Esophagus (tissue), 2 donors: ENCODE data around the gene REV1. TPM values are rescaled to one million over a fixed set of nuclear protein-coding genes. Genes with fewer than 3 reads are reported as not detected.
A peak's percentile ranks its signal among the peaks of the same experiment; 100 is the strongest.

Source experiments
- H3K27ac ChIP-seq, 2 donors: one replicate each; pipeline ENCODE4 v1.5.1; 2013; ENCODE audit warnings: low read depth in 2 of 2, mild to moderate bottlenecking in 2 of 2, inconsistent platforms in 1 of 2, low read length in 1 of 2, moderate library complexity in 1 of 2
- H3K27me3 ChIP-seq, 2 donors: one replicate each; pipeline ENCODE4 v1.6.1; 2013; ENCODE audit warnings: low read length in 2 of 2, control low read depth in 1 of 2, mild to moderate bottlenecking in 1 of 2; ENCODE audit not compliant: insufficient read depth in 2 of 2, control insufficient read depth in 1 of 2
- H3K36me3 ChIP-seq, 2 donors: one replicate each; pipeline ENCODE4 v1.6.1; 2013; ENCODE audit warnings: low read length in 1 of 2; ENCODE audit not compliant: control insufficient read depth in 2 of 2, insufficient read depth in 2 of 2
- H3K4me1 ChIP-seq, 2 donors: one replicate each; pipeline ENCODE4 v1.6.1; 2013; ENCODE audit warnings: low read length in 1 of 2; ENCODE audit not compliant: control insufficient read depth in 2 of 2, insufficient read depth in 2 of 2
- H3K4me3 ChIP-seq, 2 donors: one replicate each; pipeline ENCODE4 v1.5.1; 2013; ENCODE audit warnings: low read length in 2 of 2, mild to moderate bottlenecking in 2 of 2, low read depth in 1 of 2, moderate library complexity in 1 of 2
- H3K9me3 ChIP-seq, 2 donors: one replicate each; pipeline ENCODE4 v1.6.1; 2013; ENCODE audit warnings: mild to moderate bottlenecking in 2 of 2, low read depth in 1 of 2, low read length in 1 of 2, moderate library complexity in 1 of 2; ENCODE audit not compliant: control insufficient read depth in 2 of 2, insufficient read depth in 1 of 2
- WGBS, 2 donors: extraction: QIAGEN DNeasy Blood & Tissue Kit; methylation state at CpG; one replicate each; pipeline ENCODE4 v1.1.7; 2013; 5-methylcytosine and 5-hydroxymethylcytosine counted together
- polyA plus RNA-seq, 2 donors: library from polyadenylated mRNA; stranded (reverse); fragments of 200-250 nt; gene quantifications; one replicate each; pipeline ENCODE4 v1.2.3, GENCODE V29; 2013
- donor health status: healthy with polysubstance abuse.
- donor health status: Bipolar disorder and iron deficiency.

The REV1 gene
- 10 to 100 TPM; 16.2 to 20.3 TPM for polyA plus RNA-seq

DNA sequence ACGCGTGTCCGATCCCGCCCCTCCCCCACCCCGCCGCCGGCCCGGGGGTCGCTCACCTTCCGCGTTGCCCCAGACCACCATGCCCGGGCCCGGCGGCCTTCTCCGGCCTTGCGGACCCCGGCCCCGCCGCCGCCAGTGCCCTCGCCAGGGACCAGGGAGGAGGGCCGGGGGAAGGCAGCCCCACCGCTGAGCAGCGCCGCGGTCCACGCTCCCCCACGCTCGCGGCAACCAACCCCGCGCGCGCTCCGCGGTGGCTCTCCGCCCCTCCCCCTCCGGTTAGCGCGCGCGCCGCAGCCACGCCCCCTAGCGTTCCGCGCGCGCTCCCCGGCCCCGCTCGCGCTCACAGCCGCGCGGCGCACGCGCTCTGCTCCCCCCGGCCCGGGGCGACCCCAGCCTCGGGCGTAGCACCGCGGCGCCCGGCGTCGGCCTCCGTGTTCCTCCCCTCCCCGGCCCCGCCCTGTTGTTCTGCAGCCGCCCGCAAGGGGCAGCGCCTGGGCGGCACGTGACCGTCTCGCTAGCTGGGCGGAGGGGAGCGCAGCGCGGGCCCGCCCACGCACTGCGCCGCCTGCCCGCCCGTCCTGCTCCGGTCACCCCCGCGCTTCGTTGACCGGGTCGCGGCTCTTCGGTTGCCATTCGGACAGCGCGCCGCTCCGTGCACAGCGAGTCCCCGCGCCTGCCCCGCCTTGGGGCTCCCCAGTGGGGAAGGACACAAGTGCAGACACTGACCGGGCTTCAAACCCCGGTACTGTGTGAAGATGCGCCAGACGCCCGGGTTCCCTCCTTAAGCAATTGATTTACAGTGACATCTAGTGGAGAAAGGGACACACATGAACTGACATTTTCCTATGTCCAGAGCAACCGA lies at the start of gene REV1:
Gene REV1 (minus strand): TSS at position 257 of the 862 bp plus-strand sequence. CDS start 25,042 bp downstream, outside the sequence.
- Histone ChIP-seq H3K27ac (peak within 1 kb of the TSS; percentile 97 to 98), H3K9me3 (no peaks in the 10 kb centered on the region), H3K36me3 (no peaks in the 10 kb centered on the region), H3K4me1 (peaks cover 0 to 3% of the 10 kb centered on the region in 2 donors), H3K4me3 (peak within 1 kb of the TSS; percentile 97 to 99), H3K27me3 (no peaks in the 10 kb centered on the region)
- 0 to 1% methylated on average over 61 to 113 of the region's 113 CpGs for WGBS, 2 donors

DNA sequence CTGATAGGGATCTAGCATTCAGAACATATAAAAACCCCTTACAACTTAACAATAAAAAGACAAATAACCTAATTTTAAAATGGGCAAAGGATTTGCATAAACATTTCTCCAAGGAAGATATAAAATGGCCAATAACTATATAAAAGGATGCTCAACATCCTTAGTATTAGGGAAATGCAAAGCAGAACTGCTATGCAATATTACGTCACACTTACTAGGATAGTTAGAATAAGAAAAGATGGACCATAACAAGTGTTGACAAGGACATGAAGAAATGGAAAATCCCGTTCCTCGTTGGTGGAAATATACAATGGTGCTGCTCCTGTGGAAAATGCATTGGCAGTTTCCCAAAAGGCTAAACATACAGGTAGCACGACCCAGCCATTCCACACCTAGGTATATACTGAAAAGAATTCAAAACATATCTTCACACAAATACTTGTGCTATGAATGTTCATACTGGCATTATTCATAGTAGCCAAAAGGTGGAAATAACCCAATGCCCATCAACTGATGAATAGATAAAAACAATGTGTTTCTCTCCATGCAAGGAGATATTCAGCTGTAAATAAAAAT lies 48.2 kb upstream of the REV1 start:
- no peaks in the 10 kb centered on the region for H3K9me3 ChIP-seq
- WGBS, 2 donors, result 68 to 80% methylated on average over 4 of the region's 4 CpGs

DNA sequence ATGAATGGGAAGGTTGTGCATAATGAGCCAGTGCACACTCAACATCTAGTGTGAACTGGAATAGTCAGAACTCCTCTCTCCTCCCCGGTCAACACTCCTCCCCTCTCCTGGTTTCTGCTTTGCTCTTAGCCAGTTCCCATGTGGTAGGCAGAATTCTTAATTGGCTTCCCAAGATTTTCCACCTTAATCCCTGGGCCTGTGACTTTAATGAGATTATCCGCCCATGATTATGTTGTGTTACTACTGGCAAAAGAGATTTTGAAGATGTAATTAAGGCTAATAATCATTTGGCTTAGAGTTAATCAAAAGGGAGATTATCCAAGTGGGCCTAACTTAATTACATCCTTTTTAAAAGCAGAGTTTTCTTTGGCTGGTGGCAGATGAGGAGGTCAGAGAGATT lies 34.2 kb upstream of the REV1 start:
- no peaks in the 10 kb centered on the region for H3K9me3 ChIP-seq
- H3K4me3 ChIP-seq, result no peak overlapping the region
- 77 to 96% methylated on average over 2 of the region's 2 CpGs for WGBS, 2 donors
- no peak overlapping the region for H3K27ac ChIP-seq
- no peaks in the 10 kb centered on the region for H3K4me1 ChIP-seq
- no peaks in the 10 kb centered on the region for H3K36me3 ChIP-seq
- no peaks in the 10 kb centered on the region for H3K27me3 ChIP-seq

More for the DNA sequence above, 48.2 kb upstream of the REV1 start:
- Histone ChIP-seq H3K27me3 (no peaks in the 10 kb centered on the region), H3K36me3 (no peaks in the 10 kb centered on the region), H3K4me1 (no peaks in the 10 kb centered on the region), H3K27ac (no peak overlapping the region), H3K4me3 (no peak overlapping the region)

DNA sequence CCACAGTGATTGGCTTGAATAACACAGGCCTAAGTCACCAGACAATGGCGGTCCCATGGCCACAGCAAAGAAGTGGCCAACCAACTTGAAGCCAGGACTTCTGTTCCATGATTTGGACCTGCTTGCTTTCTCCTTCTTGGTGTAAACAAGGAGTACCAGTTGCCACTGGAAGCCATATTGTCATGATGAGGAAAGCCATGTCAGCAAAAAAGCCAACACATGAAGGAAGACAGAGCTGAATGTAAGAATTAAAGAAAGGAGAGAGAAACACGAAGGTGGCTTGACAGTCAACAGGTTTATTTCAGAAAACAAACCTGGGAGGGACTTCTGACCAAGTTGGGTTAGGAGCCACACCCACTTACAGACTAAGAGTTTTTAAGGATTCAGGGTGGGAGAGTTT lies 32.3 kb upstream of the REV1 start:
- WGBS, 2 donors, result 92% methylated on average over 2 of the region's 2 CpGs

DNA sequence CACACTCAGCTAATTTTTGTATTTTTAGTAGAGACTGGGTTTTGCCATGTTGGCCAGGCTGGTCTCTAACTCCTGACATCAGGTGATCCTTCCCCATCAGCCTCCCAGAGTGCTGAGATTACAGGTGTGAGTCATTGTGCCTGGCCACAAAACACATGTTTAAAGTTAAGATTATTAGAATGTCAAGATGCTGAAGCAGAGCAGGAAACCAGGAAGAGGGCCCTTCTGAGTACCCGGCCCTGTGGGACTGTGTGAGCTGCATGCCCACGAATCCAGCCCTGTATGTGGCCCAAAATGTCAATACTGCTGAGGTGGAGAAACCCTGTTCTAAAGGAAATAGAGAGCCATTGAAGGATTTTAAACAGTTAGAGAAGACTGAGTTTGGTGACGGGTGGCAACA lies 31.0 kb upstream of the REV1 start:
- no peaks in the 10 kb centered on the region for H3K9me3 ChIP-seq
- WGBS, 2 donors, result 72% methylated on average over 3 of the region's 3 CpGs
- no peaks in the 10 kb centered on the region for H3K4me1 ChIP-seq
- H3K4me3 ChIP-seq, result no peak overlapping the region
- no peaks in the 10 kb centered on the region for H3K36me3 ChIP-seq
- no peak overlapping the region for H3K27ac ChIP-seq
- no peaks in the 10 kb centered on the region for H3K27me3 ChIP-seq

More for the DNA sequence above, 32.3 kb upstream of the REV1 start:
- Histone ChIP-seq H3K4me3 (no peak overlapping the region), H3K27me3 (no peaks in the 10 kb centered on the region), H3K9me3 (no peaks in the 10 kb centered on the region), H3K36me3 (no peaks in the 10 kb centered on the region), H3K27ac (no peak overlapping the region), H3K4me1 (no peaks in the 10 kb centered on the region)

DNA sequence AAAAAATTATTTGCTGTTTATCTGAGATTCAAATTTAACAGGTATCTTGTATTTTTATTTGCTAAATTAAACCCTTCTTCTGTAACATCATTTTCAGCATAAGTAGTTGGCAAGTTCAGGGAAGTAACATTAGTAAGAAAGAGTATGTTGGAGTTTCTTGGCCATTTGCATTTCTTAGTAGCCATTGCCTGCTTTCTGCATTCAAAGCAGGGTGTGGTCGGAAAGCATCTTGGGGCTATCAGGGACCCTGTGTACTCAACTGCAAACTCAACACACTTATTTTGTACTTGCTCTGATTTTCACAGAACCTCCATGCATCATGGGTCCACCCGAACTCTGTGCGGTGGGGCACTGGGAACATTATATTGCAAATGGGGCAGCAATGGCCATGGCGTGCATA lies 30.4 kb upstream of the REV1 start:
- no peaks in the 10 kb centered on the region for H3K4me1 ChIP-seq
- no peak overlapping the region for H3K27ac ChIP-seq
- H3K27me3 ChIP-seq, result no peaks in the 10 kb centered on the region
- no peaks in the 10 kb centered on the region for H3K36me3 ChIP-seq
- no peaks in the 10 kb centered on the region for H3K9me3 ChIP-seq
- 91 to 96% methylated on average over 4 of the region's 4 CpGs for WGBS, 2 donors
- H3K4me3 ChIP-seq, result no peak overlapping the region

DNA sequence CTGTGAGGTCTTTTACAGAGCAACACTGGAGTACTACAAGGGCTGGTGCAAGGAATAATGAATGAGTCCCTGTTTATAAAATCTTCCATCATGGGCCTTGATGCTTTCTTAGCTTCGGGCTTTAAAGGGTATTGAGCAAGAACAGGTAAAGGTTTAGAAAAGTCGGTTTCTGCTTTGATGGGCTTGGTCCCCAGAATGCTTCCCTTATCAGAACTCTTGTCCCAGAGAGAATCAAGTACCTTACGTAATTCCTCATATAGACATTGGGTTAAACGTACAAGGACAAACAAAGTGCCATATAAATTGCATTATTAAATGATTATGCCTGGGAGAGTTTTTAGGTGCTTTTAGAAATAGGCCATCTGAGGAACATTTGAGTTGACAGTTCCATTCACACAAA lies 24.5 kb upstream of the REV1 start:
- Histone ChIP-seq H3K4me1 (no peaks in the 10 kb centered on the region), H3K27ac (no peak overlapping the region), H3K9me3 (no peaks in the 10 kb centered on the region), H3K27me3 (no peaks in the 10 kb centered on the region), H3K4me3 (no peak overlapping the region), H3K36me3 (no peaks in the 10 kb centered on the region)
- 75 to 87% methylated on average over 4 of the region's 4 CpGs for WGBS, 2 donors

DNA sequence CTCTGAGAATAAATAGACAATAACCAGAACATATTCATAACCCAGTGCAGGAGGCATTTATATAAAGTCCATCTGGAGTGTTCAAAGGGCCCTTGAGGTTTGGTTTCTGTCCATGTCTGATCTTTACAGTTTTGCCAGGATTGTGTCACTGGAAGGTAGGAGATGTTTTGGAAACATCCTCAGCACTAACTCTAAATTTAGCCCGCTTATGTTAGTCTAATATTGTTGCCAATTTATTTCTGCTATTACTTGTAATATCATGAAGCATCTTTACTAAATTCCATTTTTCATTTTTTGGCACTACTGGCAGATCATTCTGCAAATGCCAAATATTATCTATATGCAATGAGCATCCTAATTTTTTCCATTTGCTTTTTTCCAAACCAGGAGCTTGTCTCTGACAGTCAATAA lies 22.4 kb upstream of the REV1 start:
- Histone ChIP-seq H3K4me3 (no peak overlapping the region), H3K4me1 (no peaks in the 10 kb centered on the region), H3K9me3 (no peaks in the 10 kb centered on the region), H3K36me3 (no peaks in the 10 kb centered on the region), H3K27me3 (no peaks in the 10 kb centered on the region), H3K27ac (no peak overlapping the region)
- 26 to 61% methylated on average over 1 of the region's 1 CpG for WGBS, 2 donors

DNA sequence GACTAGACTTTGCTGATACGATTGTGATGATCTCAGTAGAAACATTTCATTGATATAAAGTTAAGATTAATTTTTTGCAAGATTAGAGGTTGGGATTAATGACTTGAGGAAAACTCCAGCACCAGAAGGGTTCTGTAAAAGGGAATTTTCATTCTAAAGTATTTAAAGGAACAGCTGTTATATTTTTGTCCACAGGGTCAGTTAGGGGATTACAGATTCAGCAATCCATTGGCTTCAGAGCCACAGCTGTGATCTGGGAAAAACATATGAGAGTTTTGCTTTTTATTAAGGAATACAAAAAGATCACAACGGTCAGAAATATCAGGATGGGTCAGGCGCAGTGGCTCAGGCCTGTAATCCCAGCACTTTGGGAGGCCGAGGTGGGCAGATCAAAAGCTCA lies 19.6 kb upstream of the REV1 start:
- no peaks in the 10 kb centered on the region for H3K9me3 ChIP-seq
- H3K27ac ChIP-seq, result no peak overlapping the region
- H3K4me3 ChIP-seq, result no peak overlapping the region
- H3K36me3 ChIP-seq, result no peaks in the 10 kb centered on the region
- 70 to 71% methylated on average over 4 of the region's 4 CpGs for WGBS, 2 donors
- H3K4me1 ChIP-seq, result no peaks in the 10 kb centered on the region
- no peaks in the 10 kb centered on the region for H3K27me3 ChIP-seq
